Loucy (cell line): Measurements from ENCODE around the gene AKIP1.
A peak's percentile ranks its signal among the peaks of the same experiment; 100 is the strongest.

ENCODE experiments used
- H2AFZ ChIP-seq: fragments of 200-600 bp; sonication (generic); 2 replicates; pipeline ENCODE4 v1.6.0; 2016; ENCODE audit warnings: antibody characterized with exemption, mild to moderate bottlenecking, low read length, moderate library complexity
- H3F3A ChIP-seq: fragments of 200-600 bp; 2 replicates; pipeline ENCODE4 v1.6.0; 2016; ENCODE audit warnings: antibody characterized with exemption, low read depth, mild to moderate bottlenecking
- H3K27me3 ChIP-seq: fragments of 200-600 bp; sonication (generic); 2 replicates; pipeline ENCODE4 v1.6.1; 2014; ENCODE audit warnings: low read length, mild to moderate bottlenecking; ENCODE audit not compliant: insufficient read depth, poor library complexity, severe bottlenecking
- H3K36me3 ChIP-seq: fragments of 200-600 bp; sonication (generic); 2 replicates; pipeline ENCODE4 v1.6.1; 2016; ENCODE audit warnings: low read length; ENCODE audit not compliant: insufficient read depth
- H3K4me1 ChIP-seq: fragments of 200-600 bp; sonication (generic); 2 replicates; pipeline ENCODE4 v1.5.1; 2014; ENCODE audit warnings: low read length, mild to moderate bottlenecking; ENCODE audit not compliant: insufficient read depth, poor library complexity, severe bottlenecking
- H3K4me2 ChIP-seq: fragments of 200-600 bp; sonication (generic); 2 replicates; pipeline ENCODE4 v1.6.0; 2014; ENCODE audit warnings: antibody characterized with exemption, low read length, low read depth, mild to moderate bottlenecking; ENCODE audit not compliant: poor library complexity, severe bottlenecking
- H3K4me3 ChIP-seq: fragments of 200-600 bp; sonication (generic); 2 replicates; pipeline ENCODE4 v1.5.1; 2014; ENCODE audit warnings: low read length, mild to moderate bottlenecking, mixed read lengths; ENCODE audit not compliant: poor library complexity, severe bottlenecking
- H3K79me2 ChIP-seq: fragments of 200-600 bp; sonication (generic); 2 replicates; pipeline ENCODE4 v1.6.1; 2014; ENCODE audit warnings: low read length; ENCODE audit not compliant: insufficient read depth
- H3K9ac ChIP-seq: fragments of 200-600 bp; sonication (generic); 2 replicates; pipeline ENCODE4 v1.6.0; 2014; ENCODE audit warnings: mild to moderate bottlenecking, low read depth, low read length, moderate library complexity; ENCODE audit not compliant: poor library complexity, severe bottlenecking
- H3K9me2 ChIP-seq: fragments of 200-600 bp; sonication (generic); replicated peaks from 2 replicates; pipeline ENCODE4 v1.6.1; 2016; ENCODE audit warnings: low read depth, low read length, mixed read lengths
- H3K9me3 ChIP-seq: fragments of 200-600 bp; sonication (generic); 2 replicates; pipeline ENCODE4 v1.6.1; 2014; ENCODE audit warnings: mild to moderate bottlenecking, antibody characterized with exemption, low read length, low read depth; ENCODE audit not compliant: insufficient read depth
- H4K20me1 ChIP-seq: fragments of 200-600 bp; sonication (generic); 2 replicates; pipeline ENCODE4 v1.6.0; 2014; ENCODE audit warnings: antibody characterized with exemption, low read length, mild to moderate bottlenecking; ENCODE audit not compliant: insufficient read depth, poor library complexity, severe bottlenecking
- EZH2phosphoT487 ChIP-seq: fragments of 200-600 bp; IDR thresholded peaks from 2 replicates; pipeline ENCODE4 v1.6.1; 2018; ENCODE audit warnings: antibody characterized with exemption, mild to moderate bottlenecking, moderate library complexity, borderline replicate concordance
- TF ChIP-seq, protein P1 (sequence below): fragments of 200-600 bp; sonication (generic); conservative IDR thresholded peaks from 2 replicates; pipeline ENCODE4 v1.5.1; 2014; ENCODE audit warnings: mild to moderate bottlenecking, antibody characterized with exemption, low read length

Gene AKIP1

DNA sequence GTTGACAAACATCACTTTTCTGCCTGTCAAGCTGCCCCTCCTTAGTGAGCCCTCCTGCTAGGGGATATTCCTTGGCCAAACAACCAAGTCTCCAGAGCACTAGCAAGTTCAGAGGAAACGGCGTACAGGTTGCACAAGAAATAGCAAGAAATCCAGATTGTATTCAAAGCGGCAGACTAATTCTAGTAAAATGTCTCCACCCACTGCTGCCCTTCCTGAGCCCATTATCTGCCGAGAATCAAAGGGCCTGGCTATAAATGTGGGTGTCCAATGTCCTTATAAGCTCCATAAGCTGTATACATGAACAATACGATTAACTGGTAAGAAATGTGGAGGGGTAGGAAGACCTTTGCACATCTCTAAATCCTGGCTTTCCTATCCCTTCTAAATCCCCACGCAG lies 44.0 kb upstream of the AKIP1 start:
- no peaks in the 10 kb centered on the region for H3K4me1 ChIP-seq

DNA sequence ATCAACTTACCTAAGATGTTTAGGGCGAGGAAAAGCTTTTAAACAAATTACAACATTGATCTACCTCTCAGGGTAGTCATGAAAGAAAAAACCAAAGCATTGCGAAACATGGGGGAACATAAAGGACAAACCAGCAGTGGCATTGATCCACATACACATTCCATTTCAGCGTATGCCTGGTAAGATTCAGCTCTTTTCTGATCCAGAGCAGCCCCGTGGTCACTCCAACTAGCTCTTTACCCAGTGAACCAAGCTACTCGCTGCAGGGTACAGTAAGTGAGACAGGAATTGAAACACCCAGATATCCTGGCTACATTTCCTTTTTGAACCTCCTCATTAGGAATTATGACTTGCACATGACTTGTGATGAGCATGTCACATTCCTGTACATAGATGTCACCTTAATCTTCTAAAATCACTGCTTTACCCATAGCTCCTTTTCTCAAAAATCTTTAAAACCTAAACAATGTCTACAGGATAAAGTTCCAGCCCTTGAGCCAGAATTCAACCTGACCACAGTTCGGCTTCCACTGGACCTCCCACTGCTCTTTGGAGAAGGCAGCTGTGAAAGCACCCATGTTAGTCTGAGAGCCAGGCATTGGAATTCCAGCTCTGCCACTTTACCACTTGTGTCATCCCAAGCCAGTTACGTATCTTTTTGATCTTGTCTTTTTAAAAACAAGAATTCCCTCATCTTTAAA lies 42.9 kb upstream of the AKIP1 start:
- Histone ChIP-seq H2AFZ (no peak overlapping the region), H3K4me2 (no peak overlapping the region), H3K27me3 (peaks cover 25% of the 10 kb centered on the region), H3K79me2 (no peaks in the 10 kb centered on the region), H3K4me1 (no peaks in the 10 kb centered on the region), H3K36me3 (no peaks in the 10 kb centered on the region), H4K20me1 (no peaks in the 10 kb centered on the region), H3F3A (no peaks in the 10 kb centered on the region), H3K4me3 (no peak overlapping the region), H3K9ac (no peak overlapping the region), H3K9me2 (no peaks in the 10 kb centered on the region), H3K9me3 (no peaks in the 10 kb centered on the region)
- TF ChIP-seq, protein P1, sequence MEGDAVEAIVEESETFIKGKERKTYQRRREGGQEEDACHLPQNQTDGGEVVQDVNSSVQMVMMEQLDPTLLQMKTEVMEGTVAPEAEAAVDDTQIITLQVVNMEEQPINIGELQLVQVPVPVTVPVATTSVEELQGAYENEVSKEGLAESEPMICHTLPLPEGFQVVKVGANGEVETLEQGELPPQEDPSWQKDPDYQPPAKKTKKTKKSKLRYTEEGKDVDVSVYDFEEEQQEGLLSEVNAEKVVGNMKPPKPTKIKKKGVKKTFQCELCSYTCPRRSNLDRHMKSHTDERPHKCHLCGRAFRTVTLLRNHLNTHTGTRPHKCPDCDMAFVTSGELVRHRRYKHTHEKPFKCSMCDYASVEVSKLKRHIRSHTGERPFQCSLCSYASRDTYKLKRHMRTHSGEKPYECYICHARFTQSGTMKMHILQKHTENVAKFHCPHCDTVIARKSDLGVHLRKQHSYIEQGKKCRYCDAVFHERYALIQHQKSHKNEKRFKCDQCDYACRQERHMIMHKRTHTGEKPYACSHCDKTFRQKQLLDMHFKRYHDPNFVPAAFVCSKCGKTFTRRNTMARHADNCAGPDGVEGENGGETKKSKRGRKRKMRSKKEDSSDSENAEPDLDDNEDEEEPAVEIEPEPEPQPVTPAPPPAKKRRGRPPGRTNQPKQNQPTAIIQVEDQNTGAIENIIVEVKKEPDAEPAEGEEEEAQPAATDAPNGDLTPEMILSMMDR, result no peak

More for the DNA sequence above, 44.0 kb upstream of the AKIP1 start:
- no peaks in the 10 kb centered on the region for H3K36me3 ChIP-seq
- no peaks in the 10 kb centered on the region for H3K9me2 ChIP-seq
- no peak overlapping the region for H3K4me3 ChIP-seq
- no peak overlapping the region for H3K4me2 ChIP-seq
- no peaks in the 10 kb centered on the region for H3K9me3 ChIP-seq
- TF ChIP-seq, protein P1, result no peak
- no peak for TF ChIP-seq EZH2phosphoT487
- no peaks in the 10 kb centered on the region for H3K79me2 ChIP-seq
- H2AFZ ChIP-seq, result no peak overlapping the region
- H4K20me1 ChIP-seq, result no peaks in the 10 kb centered on the region
- peaks cover 25% of the 10 kb centered on the region for H3K27me3 ChIP-seq
- no peak overlapping the region for H3K9ac ChIP-seq
- H3F3A ChIP-seq, result no peaks in the 10 kb centered on the region

DNA sequence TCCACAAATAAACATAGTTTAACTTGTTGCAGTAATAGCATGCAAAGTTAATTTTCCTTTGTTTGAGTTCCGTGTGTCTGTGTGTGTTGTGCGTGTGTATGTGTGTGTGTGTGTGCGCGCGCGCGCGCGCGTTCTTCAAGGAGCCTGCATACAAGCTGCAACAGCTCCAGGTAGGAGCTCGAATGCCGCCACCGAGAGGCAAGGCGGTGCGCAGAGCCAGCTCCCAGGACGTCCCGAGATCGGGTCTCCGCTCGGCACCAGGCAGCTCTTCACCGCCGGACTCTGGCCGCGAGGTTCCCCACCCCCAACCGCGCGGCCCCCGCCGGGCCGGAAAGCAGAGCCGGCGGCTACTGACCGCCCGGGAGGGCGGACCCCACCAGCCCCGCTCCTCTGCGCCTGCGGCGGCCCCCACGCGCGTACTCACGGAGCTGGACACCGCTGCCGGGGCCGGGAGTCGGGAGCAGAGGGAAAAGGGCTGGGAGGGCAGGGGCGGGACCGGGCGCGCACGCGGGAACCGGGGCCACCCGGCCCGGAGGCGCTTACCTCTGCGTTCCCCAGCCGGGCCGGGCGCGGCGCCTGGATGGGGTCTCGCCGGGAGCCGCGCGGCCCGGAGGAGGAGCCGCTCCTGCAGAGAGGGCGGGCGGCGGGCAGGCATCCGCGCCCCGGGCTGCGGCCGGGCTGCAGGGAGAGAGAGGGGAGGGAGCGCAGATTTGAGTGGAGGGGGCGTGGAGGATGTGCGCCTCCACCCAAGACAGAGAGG lies 40.4 kb upstream of the AKIP1 start:
- Histone ChIP-seq H4K20me1 (no peaks in the 10 kb centered on the region), H3K4me2 (peak overlapping the region; percentile 58), H3K4me1 (no peaks in the 10 kb centered on the region), H3K36me3 (no peaks in the 10 kb centered on the region), H3F3A (no peaks in the 10 kb centered on the region), H3K4me3 (peak overlapping the region; percentile 73), H3K9me3 (no peaks in the 10 kb centered on the region), H3K9me2 (no peaks in the 10 kb centered on the region), H3K9ac (no peak overlapping the region), H3K27me3 (peaks cover 25% of the 10 kb centered on the region), H2AFZ (peak overlapping the region; percentile 81), H3K79me2 (no peaks in the 10 kb centered on the region)
- TF ChIP-seq, protein P1, result peak; percentile 13; the same call in 1 of the 2 replicates
- no peak for TF ChIP-seq EZH2phosphoT487
